ENCODE results near the gene OR5B21. TPM values are rescaled to one million over a fixed set of nuclear protein-coding genes. Genes with fewer than 3 reads are reported as not detected.

OR5B21 gene
- polyA plus RNA-seq, 1 experiment: not detected

DNA sequence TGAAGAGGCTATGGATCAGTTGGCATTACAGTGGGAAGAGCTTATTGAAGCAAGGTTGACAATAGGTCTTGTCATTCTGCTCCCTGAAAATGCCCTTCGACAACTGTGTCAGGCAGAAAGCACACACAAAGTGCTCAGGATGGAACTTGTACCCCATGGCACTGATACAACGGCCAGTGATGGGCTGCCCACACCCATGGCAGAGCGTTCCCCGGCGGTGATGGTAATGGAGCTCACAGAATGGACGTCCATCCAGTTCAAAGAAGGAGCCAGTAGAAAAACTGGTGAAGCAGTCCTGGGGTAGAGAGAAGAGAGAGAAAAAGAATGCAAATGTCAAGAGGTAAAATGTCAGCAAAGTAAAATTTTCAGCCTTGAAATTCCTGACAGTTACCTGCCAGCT lies 19.5 kb upstream of the OR5B21 start:
- no peaks in the 10 kb centered on the region for H3K27me3 ChIP-seq (ENCODE audit: control insufficient read depth, insufficient read depth, low read length)
- CTCF ChIA-PET: interaction anchor here (1.1 kb wide), 1 partner anchor 722 kb away, joined by 3 read pairs; no protein-coding TSS in a partner anchor
- POLR2A ChIA-PET: no interaction called here

DNA sequence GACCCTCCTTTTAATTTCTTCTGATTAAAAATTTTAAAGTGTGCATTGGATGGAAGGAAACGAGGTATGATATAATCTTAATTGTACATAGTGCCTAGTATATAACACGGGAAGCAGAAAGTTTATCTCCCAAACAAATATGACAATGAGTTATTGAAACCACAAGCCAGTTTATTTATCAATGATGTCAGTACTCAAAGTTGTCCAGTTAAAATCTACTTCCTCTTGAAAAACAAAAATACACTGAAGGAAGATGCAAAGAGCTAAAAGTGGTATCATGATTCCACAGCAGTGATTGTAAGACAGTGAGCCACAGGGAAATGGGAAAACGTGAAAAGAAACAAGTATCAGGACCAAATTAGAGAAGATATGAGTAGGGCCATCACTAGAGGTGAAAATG lies 18.8 kb upstream of the OR5B21 start:
- ChIA-PET POLR2A (no interaction called here), CTCF (interaction anchor here (0.8 to 1.2 kb wide), 3 partner anchors 10 to 725 kb away, joined by 3 read pairs; no protein-coding TSS in a partner anchor)
- H3K27me3 ChIP-seq (ENCODE audit: control insufficient read depth, insufficient read depth, low read length): no peaks in the 10 kb centered on the region
- H3K4me3 ChIP-seq (ENCODE audit: low read depth, low read length): no peak overlapping the region
- TF ChIP-seq, protein P1, sequence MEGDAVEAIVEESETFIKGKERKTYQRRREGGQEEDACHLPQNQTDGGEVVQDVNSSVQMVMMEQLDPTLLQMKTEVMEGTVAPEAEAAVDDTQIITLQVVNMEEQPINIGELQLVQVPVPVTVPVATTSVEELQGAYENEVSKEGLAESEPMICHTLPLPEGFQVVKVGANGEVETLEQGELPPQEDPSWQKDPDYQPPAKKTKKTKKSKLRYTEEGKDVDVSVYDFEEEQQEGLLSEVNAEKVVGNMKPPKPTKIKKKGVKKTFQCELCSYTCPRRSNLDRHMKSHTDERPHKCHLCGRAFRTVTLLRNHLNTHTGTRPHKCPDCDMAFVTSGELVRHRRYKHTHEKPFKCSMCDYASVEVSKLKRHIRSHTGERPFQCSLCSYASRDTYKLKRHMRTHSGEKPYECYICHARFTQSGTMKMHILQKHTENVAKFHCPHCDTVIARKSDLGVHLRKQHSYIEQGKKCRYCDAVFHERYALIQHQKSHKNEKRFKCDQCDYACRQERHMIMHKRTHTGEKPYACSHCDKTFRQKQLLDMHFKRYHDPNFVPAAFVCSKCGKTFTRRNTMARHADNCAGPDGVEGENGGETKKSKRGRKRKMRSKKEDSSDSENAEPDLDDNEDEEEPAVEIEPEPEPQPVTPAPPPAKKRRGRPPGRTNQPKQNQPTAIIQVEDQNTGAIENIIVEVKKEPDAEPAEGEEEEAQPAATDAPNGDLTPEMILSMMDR (IDR thresholded peaks at IDR 0.05; ENCODE audit: insufficient read depth, low read depth, low read length): no peak
- DNase-seq (ENCODE audit: low read depth): no peak
- peaks cover 7% of the 10 kb centered on the region for H3K36me3 ChIP-seq (ENCODE audit: control insufficient read depth, insufficient read depth, low read length)

More for the DNA sequence above, 19.5 kb upstream of the OR5B21 start:
- no peak for DNase-seq (ENCODE audit: low read depth)
- Histone ChIP-seq H3K36me3 (ENCODE audit: control insufficient read depth, insufficient read depth, low read length) (peaks cover 8% of the 10 kb centered on the region), H3K4me3 (ENCODE audit: low read depth, low read length) (no peak overlapping the region)
- TF ChIP-seq, protein P1 (IDR thresholded peaks at IDR 0.05; ENCODE audit: insufficient read depth, low read depth, low read length): no peak

DNA sequence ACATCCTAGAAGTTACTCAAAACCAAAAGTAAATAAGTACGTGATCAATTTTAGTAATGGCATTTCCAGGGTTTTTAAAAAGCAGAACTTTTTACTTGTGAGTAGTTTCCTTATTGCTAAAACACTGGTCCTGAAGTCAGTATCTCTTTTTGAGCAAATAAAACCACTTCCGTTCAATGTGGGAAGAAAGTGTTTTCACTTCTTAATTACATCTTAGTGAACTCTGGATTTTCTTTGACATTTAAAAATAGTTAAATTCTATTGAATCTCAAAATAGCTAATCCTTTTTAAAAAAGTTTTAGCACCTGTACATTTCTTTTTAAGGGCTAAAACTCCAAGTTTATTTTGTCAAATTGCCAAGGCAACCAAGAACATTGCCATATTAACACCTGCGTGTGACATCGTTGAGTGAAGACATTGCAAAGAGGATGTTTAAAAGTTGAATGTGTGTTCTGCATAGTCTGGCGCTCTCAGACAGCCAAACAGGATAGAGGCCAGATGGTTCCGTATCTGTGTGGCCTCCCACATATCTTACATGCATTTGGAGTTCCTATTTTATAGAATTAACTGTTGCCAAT lies 17.2 kb upstream of the OR5B21 start:
- no peak for DNase-seq (ENCODE audit: low read depth)
- Histone ChIP-seq H3K27me3 (ENCODE audit: control insufficient read depth, insufficient read depth, low read length) (no peaks in the 10 kb centered on the region), H3K36me3 (ENCODE audit: control insufficient read depth, insufficient read depth, low read length) (peaks cover 7% of the 10 kb centered on the region), H3K4me3 (ENCODE audit: low read depth, low read length) (no peak overlapping the region)
- CTCF ChIA-PET: interaction anchor here (0.9 to 5.7 kb wide), 22 partner anchors 8 to 1068 kb away, joined by 3 to 51 read pairs (median 5); partner anchors contain the start of gene OR5B21
- TF ChIP-seq, protein P1 (IDR thresholded peaks at IDR 0.05; ENCODE audit: insufficient read depth, low read depth, low read length): no peak
- POLR2A ChIA-PET: no interaction called here

DNA sequence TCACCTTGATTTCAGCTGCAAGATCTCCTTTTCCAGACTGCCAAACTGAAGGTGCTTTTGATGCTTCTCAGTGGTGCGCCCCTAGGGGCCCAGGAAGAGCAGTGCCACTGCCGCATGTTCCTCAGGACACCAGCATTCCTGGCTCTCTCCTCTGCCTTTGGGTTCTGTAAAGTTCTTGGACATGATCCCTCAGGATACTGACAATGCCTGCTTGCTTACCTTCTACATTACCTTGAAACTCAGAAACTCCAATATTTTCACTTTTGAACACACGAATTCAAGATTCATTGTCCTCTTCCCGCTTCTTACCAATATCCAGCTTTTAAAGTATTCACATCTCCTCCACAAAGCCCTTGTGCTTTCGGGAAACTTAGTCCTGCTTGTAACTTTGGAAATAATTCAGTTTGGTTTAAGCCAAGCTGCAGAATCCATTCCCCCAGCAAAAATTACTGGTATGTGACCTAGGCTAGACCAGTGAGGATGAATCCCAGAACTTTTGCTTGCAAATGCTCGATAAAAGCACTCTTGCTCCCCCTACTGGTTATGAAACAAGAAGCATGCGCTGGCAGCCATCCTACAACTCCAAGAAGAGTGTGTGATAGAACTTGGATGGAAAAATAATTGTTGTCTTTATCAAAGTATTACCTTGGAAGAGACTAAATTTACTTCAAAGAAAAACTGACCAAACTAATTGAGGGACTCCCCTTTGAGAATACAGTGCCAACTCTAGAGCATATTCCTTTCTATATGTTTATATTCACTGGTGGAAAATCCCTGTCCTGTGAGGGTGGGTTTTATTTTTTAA lies 16.5 kb upstream of the OR5B21 start:
- CTCF ChIA-PET: interaction anchor here (0.6 to 5.7 kb wide), 35 partner anchors 8 to 1067 kb away, joined by 3 to 51 read pairs (median 4); partner anchors contain the start of gene OR5B21
- POLR2A ChIA-PET: no interaction called here
- TF ChIP-seq, protein P1 (IDR thresholded peaks at IDR 0.05; ENCODE audit: insufficient read depth, low read depth, low read length): peak; percentile 86
- peak; percentile 53 for DNase-seq (ENCODE audit: low read depth)
- Histone ChIP-seq H3K36me3 (ENCODE audit: control insufficient read depth, insufficient read depth, low read length) (peaks cover 6% of the 10 kb centered on the region), H3K27me3 (ENCODE audit: control insufficient read depth, insufficient read depth, low read length) (no peaks in the 10 kb centered on the region), H3K4me3 (ENCODE audit: low read depth, low read length) (no peak overlapping the region)

DNA sequence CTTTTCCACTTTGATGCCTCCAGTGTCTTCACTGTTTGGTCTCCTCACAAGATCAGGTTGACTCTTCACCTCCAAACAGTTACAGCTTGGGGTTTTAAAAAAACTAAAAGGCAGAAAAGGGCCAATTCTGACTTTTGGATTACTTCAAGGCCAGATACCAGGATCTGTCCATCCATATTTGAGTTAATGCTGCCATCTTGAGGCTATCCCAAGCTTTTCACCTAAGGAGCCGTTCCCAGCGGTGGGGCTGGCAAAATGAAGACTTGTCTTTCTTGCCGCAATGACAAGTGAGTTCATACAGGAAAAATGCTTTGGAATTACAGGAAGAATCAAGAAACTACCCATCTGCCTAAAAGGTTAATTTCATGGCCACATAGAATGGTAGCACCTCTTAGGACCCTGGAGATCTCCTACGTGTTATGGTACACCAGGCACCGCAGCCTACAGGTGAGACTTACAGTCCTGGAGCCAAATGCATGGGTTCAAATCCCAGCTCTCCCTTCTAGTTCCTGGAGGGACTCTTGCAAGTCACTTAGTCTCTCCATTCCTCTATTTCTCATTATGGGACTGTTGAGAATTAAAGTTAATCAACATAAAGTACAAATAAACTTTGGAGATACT lies 6.0 kb upstream of the OR5B21 start:
- no peak overlapping the region for H3K4me3 ChIP-seq (ENCODE audit: low read depth, low read length)
- ChIA-PET POLR2A (no interaction called here), CTCF (interaction anchor here (0.6 to 7.2 kb wide), 18 partner anchors 9 to 1021 kb away, joined by 3 to 51 read pairs (median 4); no protein-coding TSS in a partner anchor)
- H3K36me3 ChIP-seq (ENCODE audit: control insufficient read depth, insufficient read depth, low read length): no peaks in the 10 kb centered on the region
- TF ChIP-seq, protein P1 (IDR thresholded peaks at IDR 0.05; ENCODE audit: insufficient read depth, low read depth, low read length): peak; percentile 66
- H3K27me3 ChIP-seq (ENCODE audit: control insufficient read depth, insufficient read depth, low read length): no peaks in the 10 kb centered on the region
- DNase-seq (ENCODE audit: low read depth): peak; percentile 14
